Type B pancreatic cell (in vitro differentiated cells): ENCODE measurements around the gene MAP2K5. TPM values are rescaled to one million over a fixed set of nuclear protein-coding genes. Genes with fewer than 3 reads are reported as not detected.
A peak's percentile ranks its signal among the peaks of the same experiment; 100 is the strongest.
"Not testable (repeated sequence)": the region's sequence is repeated elsewhere in the genome, so short reads cannot be mapped to it uniquely, and the experiment has no call there.

Experiments
- DNase-seq: peaks from one replicate; pipeline ENCODE4 v3.0.0; 2021; ENCODE audit warnings: mixed read lengths; ENCODE audit not compliant: unreplicated experiment; ENCODE audit errors: extremely low spot score
- H3K27ac Mint-ChIP-seq: 2 replicates; pipeline ENCODE4 v1.8.0; 2021; ENCODE audit warnings: mild to moderate bottlenecking, mixed read lengths
- H3K27me3 Mint-ChIP-seq: 2 replicates; pipeline ENCODE4 v1.8.0; 2021; ENCODE audit warnings: mixed read lengths
- H3K36me3 Mint-ChIP-seq: 2 replicates; pipeline ENCODE4 v1.8.0; 2021; ENCODE audit warnings: mixed read lengths
- H3K4me1 Mint-ChIP-seq: one replicate; pipeline ENCODE4 v1.8.0; 2021; ENCODE audit warnings: mixed read lengths; ENCODE audit not compliant: unreplicated experiment
- H3K4me3 Mint-ChIP-seq: 2 replicates; pipeline ENCODE4 v1.8.0; 2021; ENCODE audit warnings: mild to moderate bottlenecking, mixed read lengths
- H3K9me3 Mint-ChIP-seq: 2 replicates; pipeline ENCODE4 v1.8.0; 2021; ENCODE audit warnings: mixed read lengths
- CTCF ChIP-seq: fragments of 200-600 bp; sonication (generic); conservative IDR thresholded peaks from 2 replicates; pipeline ENCODE4 v1.5.0; 2021; ENCODE audit warnings: antibody characterized with exemption, mild to moderate bottlenecking
- total RNA-seq: library from RNA; stranded (reverse); gene quantifications from 2 replicates; pipeline ENCODE4 v1.2.1, GENCODE V29; 2021; ENCODE audit warnings: low replicate concordance

The MAP2K5 gene
- total RNA-seq, 1 donor from 2014 or later, result 21.8 TPM

GRCh38 chr15:67632261-67632660 lies 89.8 kb downstream of the MAP2K5 start:
- H3K4me1 Mint-ChIP-seq, result no peaks in the 10 kb centered on the region
- peaks cover 23% of the 10 kb centered on the region for H3K36me3 Mint-ChIP-seq
- H3K27me3 Mint-ChIP-seq, result no peaks in the 10 kb centered on the region
- DNase-seq, result no peak
- peaks cover 5% of the 10 kb centered on the region for H3K9me3 Mint-ChIP-seq
- no peak overlapping the region for H3K27ac Mint-ChIP-seq
- H3K4me3 Mint-ChIP-seq, result no peak overlapping the region
- no peak for TF ChIP-seq CTCF

- DNase-seq, H3K27me3 Mint-ChIP-seq: not testable (repeated sequence)
These were observed 93.4 kb downstream of the MAP2K5 start for GRCh38 chr15:67635950-67636349.

GRCh38 chr15:67639591-67639990 lies 97.1 kb downstream of the MAP2K5 start:
- no peak overlapping the region for H3K4me3 Mint-ChIP-seq
- H3K27me3 Mint-ChIP-seq, result no peaks in the 10 kb centered on the region
- H3K4me1 Mint-ChIP-seq, result peaks cover 8% of the 10 kb centered on the region
- TF ChIP-seq CTCF, result no peak
- peaks cover 30% of the 10 kb centered on the region for H3K36me3 Mint-ChIP-seq
- H3K27ac Mint-ChIP-seq, result no peak overlapping the region
- peaks cover 4% of the 10 kb centered on the region for H3K9me3 Mint-ChIP-seq
- DNase-seq, result no peak

More at GRCh38 chr15:67635950-67636349, 93.4 kb downstream of the MAP2K5 start:
- not testable (repeated sequence) for H3K4me3 Mint-ChIP-seq, H3K4me1 Mint-ChIP-seq, H3K27ac Mint-ChIP-seq, H3K9me3 Mint-ChIP-seq
- peaks cover 36% of the 10 kb centered on the region for H3K36me3 Mint-ChIP-seq

- Mint-ChIP-seq H3K4me3 (no peak overlapping the region), H3K9me3 (no peaks in the 10 kb centered on the region), H3K36me3 (peaks cover 22% of the 10 kb centered on the region), H3K4me1 (peaks cover 8% of the 10 kb centered on the region), H3K27ac (no peak overlapping the region), H3K27me3 (no peaks in the 10 kb centered on the region)
- TF ChIP-seq CTCF, result peak; percentile 36
- no peak for DNase-seq
These were observed 99.0 kb downstream of the MAP2K5 start for GRCh38 chr15:67641453-67641852.

GRCh38 chr15:67646847-67647246 lies 104.3 kb downstream of the MAP2K5 start:
- H3K4me1 Mint-ChIP-seq, result peaks cover 4% of the 10 kb centered on the region
- TF ChIP-seq CTCF, result no peak
- peaks cover 25% of the 10 kb centered on the region for H3K36me3 Mint-ChIP-seq
- DNase-seq, result no peak
- H3K4me3 Mint-ChIP-seq, result no peak overlapping the region
- H3K27ac Mint-ChIP-seq, result no peak overlapping the region
- H3K9me3 Mint-ChIP-seq, result no peaks in the 10 kb centered on the region
- no peaks in the 10 kb centered on the region for H3K27me3 Mint-ChIP-seq

GRCh38 chr15:67652586-67652985 lies 110.1 kb downstream of the MAP2K5 start:
- Mint-ChIP-seq H3K9me3 (peaks cover 18% of the 10 kb centered on the region), H3K27me3 (no peaks in the 10 kb centered on the region), H3K36me3 (peaks cover 50% of the 10 kb centered on the region), H3K27ac (no peak overlapping the region), H3K4me3 (no peak overlapping the region), H3K4me1 (no peaks in the 10 kb centered on the region)
- TF ChIP-seq CTCF, result no peak
- no peak for DNase-seq
